ENCODE results near the gene FCGR3A.
A peak's percentile ranks its signal among the peaks of the same experiment; 100 is the strongest.
"Not testable (repeated sequence)": the region's sequence is repeated elsewhere in the genome, so short reads cannot be mapped to it uniquely, and the experiment has no call there.

The FCGR3A gene

GRCh38 chr1:161539731-161540569, 9.7 kb downstream of the FCGR3A start:
- POLR2A ChIA-PET (ENCODE audit: low non-redundant PET) = not testable (repeated sequence)
- peak; percentile 56 for DNase-seq (ENCODE audit: low spot score)
- CTCF ChIA-PET = interaction anchor here (0.6 kb wide), 1 partner anchor 225 kb away, joined by 3 read pairs; no protein-coding TSS in a partner anchor
- H3K27ac ChIP-seq = peak overlapping the region; percentile 83

GRCh38 chr1:161538925-161539479, 10.6 kb downstream of the FCGR3A start:
- DNase-seq (ENCODE audit: low spot score); POLR2A ChIA-PET (ENCODE audit: low non-redundant PET); CTCF ChIA-PET; H3K27ac ChIP-seq: not testable (repeated sequence)

DNA sequence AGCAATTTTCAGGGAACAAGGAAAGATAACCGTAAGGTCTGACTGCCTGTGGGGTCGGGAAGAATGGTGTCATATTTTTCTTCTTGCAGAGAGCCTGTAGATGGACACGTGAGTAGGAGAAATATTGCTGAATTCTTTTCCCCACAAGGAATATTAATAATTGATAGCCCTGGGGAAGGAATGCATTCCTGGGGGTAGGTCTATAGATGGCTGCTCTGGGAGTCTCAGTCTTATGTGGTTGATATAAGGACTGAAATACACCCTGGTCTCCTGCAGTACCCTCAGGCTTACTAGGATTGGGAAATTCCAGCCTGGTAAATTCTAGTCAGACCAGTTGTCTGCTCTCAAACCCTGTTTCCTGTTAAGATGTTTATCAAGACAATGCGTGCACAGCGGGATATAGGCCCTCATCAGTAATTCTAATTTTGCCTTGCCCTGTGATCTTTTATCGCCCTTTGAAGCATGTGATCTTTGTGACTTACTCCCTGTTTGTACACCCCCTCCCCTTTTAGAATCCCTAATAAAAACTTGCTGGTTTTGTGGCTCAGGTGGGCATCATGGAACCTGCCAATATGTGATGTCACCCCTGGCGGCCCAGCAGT, 12.4 kb downstream of the FCGR3A start:
- POLR2A ChIA-PET (ENCODE audit: low non-redundant PET); H3K27ac ChIP-seq; DNase-seq (ENCODE audit: low spot score); CTCF ChIA-PET: not testable (repeated sequence)

- DNase-seq (ENCODE audit: low spot score); POLR2A ChIA-PET (ENCODE audit: low non-redundant PET); CTCF ChIA-PET; H3K27ac ChIP-seq: not testable (repeated sequence)
These were observed 16.7 kb downstream of the FCGR3A start for GRCh38 chr1:161532644-161533567.

- DNase-seq (ENCODE audit: low spot score) = no peak
- POLR2A ChIA-PET (ENCODE audit: low non-redundant PET) = no interaction called here
- H3K27ac ChIP-seq = no peak overlapping the region
- CTCF ChIA-PET = interaction anchor here (1.2 kb wide), 1 partner anchor 206 kb away, joined by 3 read pairs; no protein-coding TSS in a partner anchor
- TF ChIP-seq, protein P1, sequence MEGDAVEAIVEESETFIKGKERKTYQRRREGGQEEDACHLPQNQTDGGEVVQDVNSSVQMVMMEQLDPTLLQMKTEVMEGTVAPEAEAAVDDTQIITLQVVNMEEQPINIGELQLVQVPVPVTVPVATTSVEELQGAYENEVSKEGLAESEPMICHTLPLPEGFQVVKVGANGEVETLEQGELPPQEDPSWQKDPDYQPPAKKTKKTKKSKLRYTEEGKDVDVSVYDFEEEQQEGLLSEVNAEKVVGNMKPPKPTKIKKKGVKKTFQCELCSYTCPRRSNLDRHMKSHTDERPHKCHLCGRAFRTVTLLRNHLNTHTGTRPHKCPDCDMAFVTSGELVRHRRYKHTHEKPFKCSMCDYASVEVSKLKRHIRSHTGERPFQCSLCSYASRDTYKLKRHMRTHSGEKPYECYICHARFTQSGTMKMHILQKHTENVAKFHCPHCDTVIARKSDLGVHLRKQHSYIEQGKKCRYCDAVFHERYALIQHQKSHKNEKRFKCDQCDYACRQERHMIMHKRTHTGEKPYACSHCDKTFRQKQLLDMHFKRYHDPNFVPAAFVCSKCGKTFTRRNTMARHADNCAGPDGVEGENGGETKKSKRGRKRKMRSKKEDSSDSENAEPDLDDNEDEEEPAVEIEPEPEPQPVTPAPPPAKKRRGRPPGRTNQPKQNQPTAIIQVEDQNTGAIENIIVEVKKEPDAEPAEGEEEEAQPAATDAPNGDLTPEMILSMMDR (conservative IDR thresholded peaks at IDR 0.05; ENCODE audit: low read depth) = no peak
These were observed 17.5 kb downstream of the FCGR3A start for GRCh38 chr1:161531986-161532643.

DNA sequence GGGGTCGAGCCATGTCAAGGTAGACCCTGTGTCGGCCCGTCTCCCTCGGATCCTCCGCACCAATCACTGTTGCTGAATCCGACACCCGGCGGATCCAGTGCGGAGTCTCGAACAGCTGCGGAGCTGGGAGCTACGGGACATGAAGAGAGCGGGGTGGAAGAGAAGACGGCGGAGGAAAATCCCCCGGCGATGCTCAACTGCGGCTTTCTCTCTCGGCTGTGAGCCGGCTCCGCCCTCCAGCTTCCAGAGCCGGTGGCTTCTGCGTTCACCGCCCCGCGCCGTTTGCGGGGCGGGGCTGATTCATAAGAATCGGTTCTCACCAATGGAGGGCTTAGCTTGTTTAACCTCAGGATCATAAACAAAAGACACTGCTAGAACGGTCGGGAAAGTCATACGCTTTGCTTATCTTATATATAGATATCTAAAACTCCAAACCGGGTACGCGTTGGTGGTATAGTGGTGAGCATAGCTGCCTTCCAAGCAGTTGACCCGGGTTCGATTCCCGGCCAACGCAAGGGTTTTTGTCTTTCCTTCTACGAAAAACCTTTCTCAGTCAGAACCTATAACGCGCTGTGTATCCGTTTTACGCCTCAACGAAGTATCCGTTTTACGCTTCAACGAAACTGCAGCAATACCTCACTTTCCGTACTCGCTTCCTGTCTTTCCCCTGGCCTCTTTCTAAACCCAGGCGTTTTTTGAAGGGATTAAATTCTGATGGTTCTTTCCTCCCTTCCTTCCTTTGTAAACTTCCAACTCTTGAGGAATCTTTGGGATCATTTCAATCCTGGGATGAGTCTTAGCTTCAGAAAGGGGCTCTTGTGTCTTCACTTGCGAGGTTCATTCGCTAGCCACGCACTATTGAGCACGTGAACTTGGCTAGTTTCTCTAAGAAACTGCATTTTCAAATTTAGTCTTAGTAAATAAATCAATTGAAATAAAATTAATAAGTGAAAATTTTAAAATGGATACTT, 18.7 kb downstream of the FCGR3A start:
- CTCF ChIA-PET = interaction anchor here (0.6 to 1.2 kb wide), 2 partner anchors 22 to 208 kb away, joined by 3 read pairs; no protein-coding TSS in a partner anchor
- H3K27ac ChIP-seq = peak overlapping the region; percentile 85
- POLR2A ChIA-PET (ENCODE audit: low non-redundant PET) = not testable (repeated sequence)

DNA sequence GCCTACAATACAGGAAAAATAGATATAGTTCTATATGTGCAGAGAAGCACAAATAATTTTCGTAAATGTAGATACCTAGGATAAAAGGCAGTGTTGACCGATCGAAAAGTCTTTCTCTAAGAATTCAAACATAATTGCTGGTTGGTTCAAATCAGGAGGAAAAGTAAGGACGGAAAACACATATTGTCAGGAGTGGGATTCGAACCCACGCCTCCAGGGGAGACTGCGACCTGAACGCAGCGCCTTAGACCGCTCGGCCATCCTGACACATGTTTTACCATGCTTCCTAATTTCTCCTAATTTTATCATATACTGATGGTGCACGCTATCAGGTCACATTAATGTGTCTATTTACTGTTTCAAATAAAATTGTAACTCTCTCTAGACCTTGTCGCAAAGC, 19.5 kb downstream of the FCGR3A start:
- DNase-seq (ENCODE audit: low spot score) = peak; percentile 23
- peak overlapping the region; percentile 85 for H3K27ac ChIP-seq
- POLR2A ChIA-PET (ENCODE audit: low non-redundant PET); CTCF ChIA-PET: not testable (repeated sequence)

More for the DNA sequence above, 18.7 kb downstream of the FCGR3A start:
- DNase-seq (ENCODE audit: low spot score) = peak; percentile 90

- H3K27ac ChIP-seq; POLR2A ChIA-PET (ENCODE audit: low non-redundant PET); CTCF ChIA-PET; DNase-seq (ENCODE audit: low spot score): not testable (repeated sequence)
These were observed 20.0 kb downstream of the FCGR3A start for GRCh38 chr1:161529463-161530104.

DNA sequence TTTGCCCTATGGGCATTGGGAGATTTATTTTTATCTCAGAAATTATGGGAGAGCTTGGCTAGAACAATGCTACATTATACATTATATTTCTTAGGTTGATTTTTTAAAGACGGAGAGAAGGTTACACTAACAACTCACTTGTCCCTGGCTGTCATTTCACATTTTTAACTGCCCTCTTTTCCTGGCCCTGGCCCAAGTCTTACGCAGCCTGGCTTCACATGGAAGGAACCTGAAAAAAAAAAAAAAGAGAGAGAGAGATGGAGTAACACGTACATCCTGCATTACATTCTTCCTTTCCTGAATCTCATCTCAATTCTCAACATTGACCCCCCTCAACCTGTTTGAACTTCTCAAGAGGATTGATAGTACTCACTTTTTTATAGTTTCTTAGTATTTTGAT, 21.1 kb downstream of the FCGR3A start:
- CTCF ChIA-PET; H3K27ac ChIP-seq; POLR2A ChIA-PET (ENCODE audit: low non-redundant PET); DNase-seq (ENCODE audit: low spot score): not testable (repeated sequence)

DNA sequence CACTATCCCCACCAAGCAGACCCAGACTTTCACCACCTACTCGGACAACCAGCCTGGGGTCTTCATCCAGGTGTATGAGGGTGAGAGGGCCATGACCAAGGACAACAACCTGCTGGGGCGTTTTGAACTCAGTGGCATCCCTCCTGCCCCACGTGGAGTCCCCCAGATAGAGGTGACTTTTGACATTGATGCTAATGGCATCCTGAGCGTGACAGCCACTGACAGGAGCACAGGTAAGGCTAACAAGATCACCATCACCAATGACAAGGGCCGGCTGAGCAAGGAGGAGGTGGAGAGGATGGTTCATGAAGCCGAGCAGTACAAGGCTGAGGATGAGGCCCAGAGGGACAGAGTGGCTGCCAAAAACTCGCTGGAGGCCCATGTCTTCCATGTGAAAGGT, 23.7 kb downstream of the FCGR3A start:
- CTCF ChIA-PET; POLR2A ChIA-PET (ENCODE audit: low non-redundant PET); DNase-seq (ENCODE audit: low spot score); H3K27ac ChIP-seq: not testable (repeated sequence)

GRCh38 chr1:161525321-161525720, 24.3 kb downstream of the FCGR3A start:
- DNase-seq (ENCODE audit: low spot score); POLR2A ChIA-PET (ENCODE audit: low non-redundant PET); CTCF ChIA-PET; H3K27ac ChIP-seq: not testable (repeated sequence)

- DNase-seq (ENCODE audit: low spot score); CTCF ChIA-PET: not testable (repeated sequence)
- POLR2A ChIA-PET (ENCODE audit: low non-redundant PET) = interaction anchor here (0.7 kb wide), 1 partner anchor 45 kb away, joined by 4 read pairs; no protein-coding TSS in a partner anchor
- H3K27ac ChIP-seq = peak overlapping the region; percentile 95
These were observed 24.8 kb downstream of the FCGR3A start for GRCh38 chr1:161524742-161525291.
